Measurements from ENCODE around the gene PTPRN2. TPM values are rescaled to one million over a fixed set of nuclear protein-coding genes. Genes with fewer than 3 reads are reported as not detected.

PTPRN2 gene
- total and polyA plus RNA-seq, 9 of the 15 experiments (the other 6 are each of a cell fraction or from before 2014, with no cell fraction given): not detected

DNA sequence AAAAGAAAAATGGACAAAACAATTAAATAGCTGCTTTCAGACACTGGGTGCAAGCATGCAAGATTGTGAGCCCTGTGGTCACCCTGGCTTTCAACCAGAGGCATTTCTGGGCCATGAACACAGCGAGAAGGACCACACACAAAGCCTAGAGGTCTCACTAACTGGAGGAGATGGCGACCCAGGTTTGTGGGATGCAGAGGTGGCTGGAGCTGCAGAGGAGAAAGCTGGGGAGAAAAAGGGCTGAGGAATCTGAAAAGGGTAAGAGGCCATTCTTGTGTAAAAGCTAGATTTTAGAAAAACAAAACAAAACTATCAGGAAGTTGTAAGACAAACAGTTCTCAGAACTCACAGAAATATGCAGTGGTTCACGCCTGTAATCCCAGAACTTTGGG is 30.1 kb upstream of the PTPRN2 start:
- Histone ChIP-seq H2AFZ (ENCODE audit: low read depth, low read length) (peak overlapping the region; percentile 83), H4K20me1 (replicated peaks; ENCODE audit: control insufficient read depth, insufficient read depth, low read length) (no peaks in the 10 kb centered on the region), H3K4me1 (replicated peaks in 1 of 2; ENCODE audit: control insufficient read depth in 2 of 2, insufficient read depth in 2 of 2, low read length in 2 of 2) (peaks cover 11 to 18% of the 10 kb centered on the region in 2 experiments), H3K36me3 (ENCODE audit: control insufficient read depth, insufficient read depth, low read length) (peaks cover 43% of the 10 kb centered on the region; the same call in 2 of the 3 replicates), H3K27me3 (ENCODE audit: control insufficient read depth in 2 of 2, insufficient read depth in 2 of 2, low read length in 2 of 2) (no peaks in the 10 kb centered on the region), H3K4me2 (ENCODE audit: insufficient read depth, low read length) (peak overlapping the region; percentile 61), H3K27ac (ENCODE audit: extremely low read depth, low read depth, low read length) (peak overlapping the region; percentile 89), H3K9me3 (replicated peaks; ENCODE audit: control insufficient read depth, insufficient read depth, low read depth, low read length) (no peaks in the 10 kb centered on the region), H3K79me2 (ENCODE audit: control insufficient read depth, insufficient read depth, low read length) (no peaks in the 10 kb centered on the region; the same call in 1 of the 3 replicates), H3K9ac (ENCODE audit: insufficient read depth in 1 of 2, low read depth in 2 of 2, low read length in 2 of 2) (peak overlapping the region; percentile 56 to 62; a peak in 3 of 4 replicates), H3K4me3 (no peak overlapping the region), H3K9me1 (ENCODE audit: control insufficient read depth, insufficient read depth, low read length) (no peaks in the 10 kb centered on the region)
- FAIRE-seq: no peak
- peak in 1 of 4 experiments; percentile 24 for DNase-seq (ENCODE audit: extremely low read depth in 1 of 4, low spot score in 3 of 4)
- ATAC-seq: peak; percentile 58
- ChIA-PET CTCF (ENCODE audit: low intra/inter-chr PET ratio) (interaction anchor here (0.6 kb wide), 1 partner anchor 402 kb away, joined by 3 read pairs; no protein-coding TSS in a partner anchor), POLR2A (interaction anchor here (0.7 to 1.8 kb wide), 5 partner anchors 9 to 92 kb away, joined by 3 to 10 read pairs (median 4); no protein-coding TSS in a partner anchor)
- in situ Hi-C loops (cut with MboI): no loop called here
- 64% methylated on average over 3 of the region's 3 CpGs for WGBS (ENCODE audit: insufficient coverage, low coverage, missing lambda C conversion rate)
- TF ChIP-seq, protein P1, sequence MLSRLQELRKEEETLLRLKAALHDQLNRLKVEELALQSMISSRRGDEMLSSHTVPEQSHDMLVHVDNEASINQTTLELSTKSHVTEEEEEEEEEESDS (CRISPR knock-in tag; IDR thresholded peaks at IDR 0.05): no peak
- TF ChIP-seq RAD51 (IDR thresholded peaks at IDR 0.05; ENCODE audit: borderline replicate concordance, low read depth) (0 out of 2 replicates have a peak, but pooled peaks have one; percentile 6), CHD1 (IDR thresholded peaks at IDR 0.05; ENCODE audit: low read length) (peak; percentile 35), ZNF175 (CRISPR knock-in tag; IDR thresholded peaks at IDR 0.05; ENCODE audit: low read depth) (peak; percentile 17; the same call in 1 of the 2 replicates), SUPT5H (IDR thresholded peaks at IDR 0.05) (0 out of 2 replicates have a peak, but pooled peaks have one; percentile 25), BCOR (IDR thresholded peaks at IDR 0.05) (0 out of 2 replicates have a peak, but pooled peaks have one; percentile 39)
- TF ChIP-seq, protein P2, sequence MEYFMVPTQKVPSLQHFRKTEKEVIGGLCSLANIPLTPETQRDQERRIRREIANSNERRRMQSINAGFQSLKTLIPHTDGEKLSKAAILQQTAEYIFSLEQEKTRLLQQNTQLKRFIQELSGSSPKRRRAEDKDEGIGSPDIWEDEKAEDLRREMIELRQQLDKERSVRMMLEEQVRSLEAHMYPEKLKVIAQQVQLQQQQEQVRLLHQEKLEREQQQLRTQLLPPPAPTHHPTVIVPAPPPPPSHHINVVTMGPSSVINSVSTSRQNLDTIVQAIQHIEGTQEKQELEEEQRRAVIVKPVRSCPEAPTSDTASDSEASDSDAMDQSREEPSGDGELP (CRISPR knock-in tag; IDR thresholded peaks at IDR 0.05; ENCODE audit: borderline replicate concordance): no peak
- TF ChIP-seq, protein P3, sequence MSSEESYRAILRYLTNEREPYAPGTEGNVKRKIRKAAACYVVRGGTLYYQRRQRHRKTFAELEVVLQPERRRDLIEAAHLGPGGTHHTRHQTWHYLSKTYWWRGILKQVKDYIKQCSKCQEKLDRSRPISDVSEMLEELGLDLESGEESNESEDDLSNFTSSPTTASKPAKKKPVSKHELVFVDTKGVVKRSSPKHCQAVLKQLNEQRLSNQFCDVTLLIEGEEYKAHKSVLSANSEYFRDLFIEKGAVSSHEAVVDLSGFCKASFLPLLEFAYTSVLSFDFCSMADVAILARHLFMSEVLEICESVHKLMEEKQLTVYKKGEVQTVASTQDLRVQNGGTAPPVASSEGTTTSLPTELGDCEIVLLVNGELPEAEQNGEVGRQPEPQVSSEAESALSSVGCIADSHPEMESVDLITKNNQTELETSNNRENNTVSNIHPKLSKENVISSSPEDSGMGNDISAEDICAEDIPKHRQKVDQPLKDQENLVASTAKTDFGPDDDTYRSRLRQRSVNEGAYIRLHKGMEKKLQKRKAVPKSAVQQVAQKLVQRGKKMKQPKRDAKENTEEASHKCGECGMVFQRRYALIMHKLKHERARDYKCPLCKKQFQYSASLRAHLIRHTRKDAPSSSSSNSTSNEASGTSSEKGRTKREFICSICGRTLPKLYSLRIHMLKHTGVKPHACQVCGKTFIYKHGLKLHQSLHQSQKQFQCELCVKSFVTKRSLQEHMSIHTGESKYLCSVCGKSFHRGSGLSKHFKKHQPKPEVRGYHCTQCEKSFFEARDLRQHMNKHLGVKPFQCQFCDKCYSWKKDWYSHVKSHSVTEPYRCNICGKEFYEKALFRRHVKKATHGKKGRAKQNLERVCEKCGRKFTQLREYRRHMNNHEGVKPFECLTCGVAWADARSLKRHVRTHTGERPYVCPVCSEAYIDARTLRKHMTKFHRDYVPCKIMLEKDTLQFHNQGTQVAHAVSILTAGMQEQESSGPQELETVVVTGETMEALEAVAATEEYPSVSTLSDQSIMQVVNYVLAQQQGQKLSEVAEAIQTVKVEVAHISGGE (CRISPR knock-in tag; IDR thresholded peaks at IDR 0.05): no peak; a peak in 1 of 6 replicates
- no TSS peak for BruUV-seq (replicated peaks)
- intact Hi-C loops (cut with micrococcal nuclease): no loop called here
